SJCRH30 (cell line): Measurements from ENCODE around the gene PFKP. TPM values are rescaled to one million over a fixed set of nuclear protein-coding genes. Genes with fewer than 3 reads are reported as not detected.

Experiments used
- DNase-seq, 2 experiments: peaks; one replicate each; pipeline ENCODE4 v3.0.0-alpha.2; 2015 to 2020
- H3K27ac ChIP-seq: fragments of 250-450 bp; sonication (Bioruptor Pico); 2 replicates; pipeline ENCODE4 v1.5.1; 2020; ENCODE audit warnings: mild to moderate bottlenecking, moderate library complexity
- H3K27me3 ChIP-seq: fragments of 250-450 bp; sonication (Bioruptor Pico); 2 replicates; pipeline ENCODE4 v1.5.1; 2020; ENCODE audit warnings: mild to moderate bottlenecking, moderate library complexity
- H3K36me3 ChIP-seq: fragments of 250-450 bp; sonication (Bioruptor Pico); 2 replicates; pipeline ENCODE4 v1.5.1; 2020; ENCODE audit warnings: mild to moderate bottlenecking, moderate library complexity
- H3K4me1 ChIP-seq: fragments of 250-450 bp; sonication (Bioruptor Pico); 2 replicates; pipeline ENCODE4 v1.5.1; 2020; ENCODE audit warnings: mild to moderate bottlenecking, moderate library complexity
- H3K4me3 ChIP-seq: fragments of 250-450 bp; sonication (Bioruptor Pico); 2 replicates; pipeline ENCODE4 v1.5.1; 2020; ENCODE audit warnings: mild to moderate bottlenecking, moderate library complexity
- H3K9me3 ChIP-seq: fragments of 250-450 bp; sonication (Bioruptor Pico); replicated peaks from 2 replicates; pipeline ENCODE4 v1.5.1; 2020; ENCODE audit warnings: mild to moderate bottlenecking, moderate library complexity
- total RNA-seq: library from RNA; depleted of rRNA; stranded (reverse); fragments of >200 nt; shearing (Covaris generic); gene quantifications from 2 replicates; pipeline ENCODE4 v1.2.3, GENCODE V29; 2014

PFKP gene
- total RNA-seq, 1 experiment from 2014 or later: 37.6 TPM

DNA sequence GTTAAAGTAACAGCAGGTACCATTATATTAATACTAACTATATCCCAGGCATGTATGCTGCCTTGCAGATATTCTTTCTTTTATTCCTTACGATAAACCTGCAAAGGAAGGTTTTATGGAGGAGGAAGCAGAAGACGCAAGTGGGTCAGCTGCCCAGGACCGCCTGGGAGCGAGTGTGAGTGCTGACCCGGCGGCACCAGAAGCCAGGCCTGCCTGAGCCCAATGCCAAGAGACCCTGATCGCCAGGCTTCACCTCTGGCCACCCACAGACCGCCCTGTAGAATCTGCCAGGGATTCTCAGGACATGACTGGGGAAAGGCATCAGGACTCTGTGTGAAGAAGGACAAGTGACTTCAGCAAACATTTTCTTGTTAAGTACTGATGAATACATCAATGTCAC, 78.9 kb downstream of the PFKP start:
- DNase-seq: no peak
- H3K27ac ChIP-seq: no peak overlapping the region
- H3K27me3 ChIP-seq: no peaks in the 10 kb centered on the region
- H3K36me3 ChIP-seq: no peaks in the 10 kb centered on the region; the same call in none of the 2 replicates
- H3K9me3 ChIP-seq: no peaks in the 10 kb centered on the region
- no peak overlapping the region for H3K4me3 ChIP-seq
- no peaks in the 10 kb centered on the region for H3K4me1 ChIP-seq

GRCh38 chr10:3147117-3147820, 79.9 kb downstream of the PFKP start:
- Histone ChIP-seq H3K36me3 (no peaks in the 10 kb centered on the region; the same call in none of the 2 replicates), H3K4me3 (no peak overlapping the region), H3K27ac (no peak overlapping the region), H3K9me3 (no peaks in the 10 kb centered on the region), H3K4me1 (no peaks in the 10 kb centered on the region), H3K27me3 (no peaks in the 10 kb centered on the region)
- DNase-seq: no peak

- Histone ChIP-seq H3K27me3 (no peaks in the 10 kb centered on the region), H3K4me1 (no peaks in the 10 kb centered on the region), H3K9me3 (no peaks in the 10 kb centered on the region), H3K36me3 (no peaks in the 10 kb centered on the region; the same call in none of the 2 replicates), H3K27ac (no peak overlapping the region), H3K4me3 (no peak overlapping the region)
- no peak for DNase-seq
Measured at GRCh38 chr10:3148041-3148440, 80.7 kb downstream of the PFKP start.

DNA sequence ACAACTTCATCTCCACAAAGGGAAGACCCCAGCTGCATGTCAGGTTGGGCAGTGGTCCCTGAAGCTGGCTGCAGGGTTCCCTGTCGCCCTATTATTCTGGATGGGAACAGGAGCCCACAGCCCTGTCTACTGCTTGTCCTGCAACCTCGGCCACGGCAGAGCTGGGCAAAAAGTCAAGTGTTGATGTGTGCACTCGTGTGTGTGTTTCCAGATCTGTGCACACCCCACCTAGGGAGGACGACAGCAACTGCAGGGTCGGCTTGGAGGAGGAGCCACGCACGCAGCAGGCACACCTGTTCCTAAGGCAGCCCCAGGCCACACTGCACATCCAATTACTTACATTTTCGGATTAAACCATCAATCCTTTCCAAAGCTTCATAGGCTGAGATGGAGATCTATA, 81.6 kb downstream of the PFKP start:
- no peaks in the 10 kb centered on the region for H3K27me3 ChIP-seq
- no peaks in the 10 kb centered on the region; the same call in none of the 2 replicates for H3K36me3 ChIP-seq
- H3K9me3 ChIP-seq: no peaks in the 10 kb centered on the region
- no peak overlapping the region for H3K4me3 ChIP-seq
- DNase-seq: no peak
- H3K27ac ChIP-seq: no peak overlapping the region
- H3K4me1 ChIP-seq: no peaks in the 10 kb centered on the region

- no peak for DNase-seq
- Histone ChIP-seq H3K36me3 (no peaks in the 10 kb centered on the region; the same call in none of the 2 replicates), H3K27me3 (no peaks in the 10 kb centered on the region), H3K27ac (no peak overlapping the region), H3K4me1 (no peaks in the 10 kb centered on the region), H3K9me3 (no peaks in the 10 kb centered on the region), H3K4me3 (no peak overlapping the region)
Measured at GRCh38 chr10:3149918-3150317, 82.6 kb downstream of the PFKP start.

GRCh38 chr10:3150366-3150765, 83.0 kb downstream of the PFKP start:
- H3K4me3 ChIP-seq: no peak overlapping the region
- no peaks in the 10 kb centered on the region; the same call in none of the 2 replicates for H3K36me3 ChIP-seq
- H3K27me3 ChIP-seq: no peaks in the 10 kb centered on the region
- no peak overlapping the region for H3K27ac ChIP-seq
- DNase-seq: no peak
- no peaks in the 10 kb centered on the region for H3K4me1 ChIP-seq
- no peaks in the 10 kb centered on the region for H3K9me3 ChIP-seq

- no peak for DNase-seq
- H3K4me3 ChIP-seq: no peak overlapping the region
- H3K27ac ChIP-seq: no peak overlapping the region
- H3K4me1 ChIP-seq: no peaks in the 10 kb centered on the region
- H3K9me3 ChIP-seq: no peaks in the 10 kb centered on the region
- no peaks in the 10 kb centered on the region for H3K27me3 ChIP-seq
- H3K36me3 ChIP-seq: peaks cover 3% of the 10 kb centered on the region
Measured at GRCh38 chr10:3150961-3151360, 83.6 kb downstream of the PFKP start.

DNA sequence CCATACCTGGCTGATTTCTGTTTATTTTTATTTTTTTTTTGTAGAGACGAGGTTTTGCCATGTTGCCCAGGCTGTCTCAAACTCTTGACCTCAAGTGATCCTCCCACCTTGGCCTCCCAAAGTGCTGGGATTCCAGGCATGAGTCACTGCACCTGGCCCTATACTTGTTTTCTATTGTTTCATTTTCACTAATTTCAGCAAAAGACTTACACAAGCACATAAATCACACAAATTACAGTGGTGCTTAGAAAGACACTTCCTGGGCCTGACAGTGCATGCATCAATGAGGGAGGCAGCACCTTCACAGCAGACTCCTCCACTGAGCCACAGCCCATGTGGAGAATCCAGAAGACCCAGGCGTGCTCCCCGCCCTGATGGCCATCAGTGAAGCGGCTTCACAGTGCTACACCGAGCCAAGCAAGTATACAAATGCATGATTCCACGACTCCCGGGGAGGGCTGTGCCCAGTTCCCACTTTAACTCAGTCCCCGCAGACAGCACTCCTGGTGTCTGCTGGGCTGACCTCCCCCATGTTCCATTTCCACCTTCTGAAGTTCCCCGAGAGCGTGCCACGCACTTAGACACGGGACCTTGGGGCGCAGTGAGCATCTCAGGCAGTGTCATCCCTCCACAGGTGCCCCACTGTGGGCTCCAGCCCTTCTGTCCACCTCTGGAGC, 84.7 kb downstream of the PFKP start:
- no peaks in the 10 kb centered on the region for H3K9me3 ChIP-seq
- no peak for DNase-seq
- H3K27ac ChIP-seq: no peak overlapping the region
- no peak overlapping the region for H3K4me3 ChIP-seq
- no peaks in the 10 kb centered on the region for H3K4me1 ChIP-seq
- no peaks in the 10 kb centered on the region for H3K27me3 ChIP-seq
- H3K36me3 ChIP-seq: peaks cover 6% of the 10 kb centered on the region

DNA sequence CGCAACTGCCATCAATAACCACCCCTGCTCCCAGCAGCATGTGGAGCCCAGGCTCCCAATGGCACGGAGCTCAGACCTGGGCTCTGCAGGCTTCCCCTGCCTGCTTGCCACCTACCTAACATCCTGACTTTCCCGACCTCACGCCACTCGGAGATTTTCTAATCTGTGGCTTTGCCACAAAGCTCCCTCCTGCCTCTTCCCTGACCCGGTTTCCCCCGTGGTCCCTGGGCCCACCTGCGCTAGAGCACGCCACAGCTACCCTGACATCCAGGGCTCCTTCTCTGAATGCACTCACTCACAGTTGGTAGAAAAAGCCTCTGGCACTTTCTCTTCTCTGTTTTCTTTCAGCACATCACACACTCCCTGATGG, 85.2 kb downstream of the PFKP start:
- Histone ChIP-seq H3K27ac (no peak overlapping the region), H3K9me3 (no peaks in the 10 kb centered on the region), H3K36me3 (peaks cover 6% of the 10 kb centered on the region), H3K4me1 (no peaks in the 10 kb centered on the region), H3K4me3 (no peak overlapping the region), H3K27me3 (no peaks in the 10 kb centered on the region)
- no peak for DNase-seq

DNA sequence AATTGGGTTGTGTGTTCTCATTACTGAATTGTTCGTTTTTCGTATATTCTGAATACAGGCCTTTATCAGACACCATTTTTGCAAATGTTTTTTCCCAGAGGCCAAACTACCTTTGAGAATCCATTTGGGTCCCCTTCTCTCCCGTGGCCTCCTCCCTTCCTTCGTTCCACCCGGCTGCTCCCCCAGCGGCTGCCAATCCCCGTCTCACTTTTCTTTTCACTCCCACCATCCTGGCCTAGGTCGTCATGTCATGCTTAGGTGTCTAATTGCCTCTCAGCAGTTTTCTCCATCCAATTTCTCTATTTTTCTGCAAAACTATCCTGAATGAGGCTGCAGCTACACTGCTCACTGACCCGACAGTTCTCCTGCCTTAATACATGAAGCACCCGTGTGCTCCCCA, 87.3 kb downstream of the PFKP start:
- peaks cover 6% of the 10 kb centered on the region for H3K36me3 ChIP-seq
- no peaks in the 10 kb centered on the region for H3K4me1 ChIP-seq
- DNase-seq: no peak
- H3K9me3 ChIP-seq: no peaks in the 10 kb centered on the region
- H3K4me3 ChIP-seq: no peak overlapping the region
- no peaks in the 10 kb centered on the region for H3K27me3 ChIP-seq
- H3K27ac ChIP-seq: no peak overlapping the region

- DNase-seq: no peak
- H3K36me3 ChIP-seq: peaks cover 6% of the 10 kb centered on the region; the same call in 1 of the 2 replicates
Measured at GRCh38 chr10:3159152-3159551, 91.8 kb downstream of the PFKP start.

DNA sequence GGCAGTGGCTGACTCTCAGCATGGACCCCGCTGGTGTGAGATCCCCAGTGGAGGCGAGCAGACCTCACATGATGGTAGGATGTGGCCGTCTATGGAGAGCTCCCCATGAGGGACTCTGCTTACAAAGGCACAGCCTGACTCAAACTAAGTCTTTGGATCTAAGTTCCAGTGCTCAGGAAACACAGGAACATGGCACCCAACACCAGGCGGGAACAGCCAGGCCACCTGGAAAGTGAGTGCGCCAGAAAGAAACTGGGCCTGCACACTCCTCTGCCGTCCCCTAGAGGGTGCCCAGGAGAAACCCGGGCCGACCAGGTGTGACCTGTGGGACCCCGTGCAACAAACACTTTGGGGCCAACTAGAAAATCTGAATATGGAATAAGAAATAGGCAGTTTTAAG, 95.2 kb downstream of the PFKP start:
- H3K36me3 ChIP-seq: peaks cover 11% of the 10 kb centered on the region
- H3K4me3 ChIP-seq: no peak overlapping the region
- H3K4me1 ChIP-seq: no peaks in the 10 kb centered on the region
- no peak for DNase-seq
- H3K27ac ChIP-seq: no peak overlapping the region
- H3K9me3 ChIP-seq: no peaks in the 10 kb centered on the region
- no peaks in the 10 kb centered on the region for H3K27me3 ChIP-seq

More at GRCh38 chr10:3159152-3159551, 91.8 kb downstream of the PFKP start:
- Histone ChIP-seq H3K4me3 (no peak overlapping the region), H3K27me3 (no peaks in the 10 kb centered on the region), H3K27ac (no peak overlapping the region), H3K9me3 (no peaks in the 10 kb centered on the region), H3K4me1 (no peaks in the 10 kb centered on the region)

DNA sequence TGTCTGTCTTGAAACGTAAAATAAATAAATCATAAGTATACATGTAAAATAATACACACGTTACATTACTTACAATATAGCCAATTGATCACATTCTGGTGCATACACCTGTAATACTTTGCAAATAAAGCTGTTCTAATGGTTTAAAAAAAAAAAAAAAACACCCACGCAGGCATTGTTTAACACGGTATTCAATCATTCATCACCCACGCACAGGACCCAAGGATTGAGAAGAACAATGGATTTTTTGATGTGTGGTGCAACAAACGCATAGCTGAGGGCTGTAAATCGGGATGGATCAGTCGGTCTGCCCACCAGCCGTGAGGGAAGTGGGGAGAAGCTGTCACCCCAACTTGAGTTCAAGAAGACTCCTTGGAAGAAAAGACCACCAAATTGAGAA, 96.5 kb downstream of the PFKP start:
- Histone ChIP-seq H3K36me3 (peaks cover 20% of the 10 kb centered on the region), H3K27ac (no peak overlapping the region)
- no peak for DNase-seq

DNA sequence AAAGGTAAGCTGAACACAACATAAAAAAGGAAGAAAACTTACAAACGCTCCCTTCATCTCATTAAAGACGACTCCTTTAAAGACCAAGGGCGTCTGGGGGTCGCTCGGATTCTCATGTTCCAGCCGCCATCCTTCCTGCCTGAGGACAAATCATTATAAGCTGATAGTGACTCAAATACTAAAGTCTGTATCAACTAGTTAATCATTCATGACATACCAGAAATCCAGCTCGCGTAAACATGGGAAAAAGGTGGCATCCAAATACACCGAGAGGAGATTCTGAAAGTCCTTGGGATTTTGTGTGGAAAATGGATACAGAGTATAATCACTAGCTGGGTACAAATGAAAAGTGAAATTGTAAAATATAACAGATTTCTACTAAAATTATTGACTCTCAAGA, 97.8 kb downstream of the PFKP start:
- no peak for DNase-seq
- no peaks in the 10 kb centered on the region for H3K9me3 ChIP-seq
- peaks cover 20% of the 10 kb centered on the region for H3K36me3 ChIP-seq

More for the DNA sequence above, 96.5 kb downstream of the PFKP start:
- H3K4me3 ChIP-seq: no peak overlapping the region
- peaks cover 4% of the 10 kb centered on the region; the same call in 1 of the 2 replicates for H3K4me1 ChIP-seq
- H3K9me3 ChIP-seq: no peaks in the 10 kb centered on the region
- H3K27me3 ChIP-seq: no peaks in the 10 kb centered on the region

DNA sequence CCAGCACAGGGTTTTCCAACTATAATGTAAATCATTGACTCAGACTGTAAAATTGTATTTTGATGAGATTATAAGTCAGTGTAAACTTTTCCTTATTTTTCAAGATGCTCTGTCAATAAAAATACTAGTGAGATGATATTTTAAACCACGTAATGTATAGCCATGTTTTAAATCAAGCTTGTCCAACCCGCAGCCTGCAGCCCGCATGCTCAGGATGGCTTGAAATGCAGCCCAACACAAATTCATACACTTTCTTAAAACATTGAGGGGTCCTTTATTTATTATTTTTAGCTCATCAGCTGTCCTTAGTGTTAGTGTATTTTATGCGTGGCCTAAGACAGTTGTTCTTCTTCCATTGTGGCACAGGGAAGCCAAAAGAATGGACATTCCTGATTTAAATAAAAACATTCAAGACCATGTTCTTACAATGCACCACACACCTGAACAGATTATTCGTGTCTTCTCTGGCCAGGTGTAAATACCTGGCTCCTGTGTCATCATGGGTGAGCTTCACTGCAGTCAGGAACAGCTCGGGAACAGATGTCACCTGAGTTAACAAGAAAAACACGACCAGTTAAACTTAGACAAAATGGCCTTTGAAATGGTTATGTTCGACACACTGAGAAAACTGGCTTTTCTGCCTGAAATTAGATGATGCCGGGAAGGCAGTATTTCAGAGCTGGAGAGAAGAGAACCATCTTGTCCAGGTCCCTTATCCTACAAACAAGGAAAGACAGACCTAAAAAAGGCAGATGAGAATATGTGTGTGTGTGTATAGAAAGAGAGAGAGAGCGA, 99.3 kb downstream of the PFKP start:
- no peak overlapping the region for H3K4me3 ChIP-seq
- no peak overlapping the region for H3K27ac ChIP-seq
- no peaks in the 10 kb centered on the region for H3K9me3 ChIP-seq
- peaks cover 20% of the 10 kb centered on the region for H3K36me3 ChIP-seq
- H3K4me1 ChIP-seq: peaks cover 13% of the 10 kb centered on the region; the same call in 1 of the 2 replicates
- no peak for DNase-seq
- no peaks in the 10 kb centered on the region for H3K27me3 ChIP-seq

More for the DNA sequence above, 97.8 kb downstream of the PFKP start:
- H3K27ac ChIP-seq: no peak overlapping the region
- no peak overlapping the region for H3K4me3 ChIP-seq
- peaks cover 13% of the 10 kb centered on the region; the same call in 1 of the 2 replicates for H3K4me1 ChIP-seq
- H3K27me3 ChIP-seq: no peaks in the 10 kb centered on the region
